GM12878 (cell line): ENCODE measurements around the gene CDR2L. TPM values are rescaled to one million over a fixed set of nuclear protein-coding genes. Genes with fewer than 3 reads are reported as not detected.
A peak's percentile ranks its signal among the peaks of the same experiment; 100 is the strongest.

Source experiments
- ATAC-seq: fragments of 200-7000 bp; cut with Tn5 transposase; 3 replicates; pipeline ENCODE4 v1.9.1; 2020; ENCODE audit warnings: mild to moderate bottlenecking, moderate library complexity
- BruUV-seq: library from RNA; stranded (reverse); fragments of 400-500 nt; replicated peaks from 2 replicates; lab custom pipeline; 2021; lab: Mats Ljungman, UMichigan
- CTCF ChIA-PET: fragments of 300-600 bp; sonication (Branson Sonifier 250); formaldehyde crosslinking; extraction: SDS; loops from one replicate; lab custom pipeline; 2021; ENCODE audit warnings: inconsistent platforms; lab: Yijun Ruan, JAX
- POLR2A ChIA-PET: fragments of 350-600 bp; formaldehyde crosslinking; extraction: SDS; loops from one replicate; lab custom pipeline; 2021; ENCODE audit warnings: inconsistent platforms; lab: Charles Lee
- RAD21 ChIA-PET: fragments of 300-600 bp; sonication (Branson Sonifier 250); formaldehyde crosslinking; loops from one replicate; lab custom pipeline; 2023; ENCODE audit warnings: antibody characterized with exemption; ENCODE audit not compliant: unreplicated experiment; lab: Charles Lee
- SMC1A ChIA-PET: fragments of 300-600 bp; sonication (Branson Sonifier 250); formaldehyde crosslinking; loops from one replicate; lab custom pipeline; 2023; ENCODE audit not compliant: unreplicated experiment, uncharacterized antibody; lab: Charles Lee
- DNase-seq: peaks from one replicate; pipeline ENCODE4 v3.0.0-alpha.2; 2011; ENCODE audit warnings: low read depth, low spot score
- FAIRE-seq: peaks from 3 replicates; lab custom pipeline; 2011; peaks lifted over from hg19 to GRCh38; lab: Jason Lieb, UNC
- H2AFZ ChIP-seq: 2 replicates; pipeline ENCODE4 v1.6.0; 2011; ENCODE audit warnings: low read depth, low read length, control low read depth; ENCODE audit not compliant: control insufficient read depth
- H3K27ac ChIP-seq: 2 replicates; pipeline ENCODE4 v1.5.1; 2011; ENCODE audit warnings: control low read depth; ENCODE audit not compliant: control insufficient read depth, insufficient read depth
- H3K27me3 ChIP-seq, 2 experiments: replicated peaks in 1 of 2; 2 replicates each; pipeline versions ENCODE4 v1.6.0 to v1.6.1; 2011; ENCODE audit warnings: low read length in 1 of 2; ENCODE audit not compliant: control insufficient read depth in 2 of 2, insufficient read depth in 2 of 2
- H3K36me3 ChIP-seq, 2 experiments: 2 replicates each; pipeline ENCODE4 v1.5.1; 2011; ENCODE audit warnings: low read length in 1 of 2; ENCODE audit not compliant: control insufficient read depth in 2 of 2, insufficient read depth in 2 of 2
- H3K4me1 ChIP-seq: 2 replicates; pipeline ENCODE4 v1.6.1; 2011; ENCODE audit warnings: mild to moderate bottlenecking, low read length, moderate library complexity, mixed read lengths; ENCODE audit not compliant: control insufficient read depth, insufficient read depth
- H3K4me2 ChIP-seq: 2 replicates; pipeline ENCODE4 v1.6.0; 2011; ENCODE audit warnings: control low read depth; ENCODE audit not compliant: control insufficient read depth, insufficient read depth
- H3K4me3 ChIP-seq: fragments of 200-600 bp; sonication (generic); 2 replicates; pipeline ENCODE4 v1.5.1; 2016
- H3K79me2 ChIP-seq: 2 replicates; pipeline ENCODE4 v1.6.0; 2011; ENCODE audit warnings: low read length; ENCODE audit not compliant: control insufficient read depth, insufficient read depth
- H3K9ac ChIP-seq: 2 replicates; pipeline ENCODE4 v1.8.0; 2011; ENCODE audit warnings: low read length, control low read depth, mixed read lengths; ENCODE audit not compliant: control insufficient read depth, insufficient read depth
- H3K9me3 ChIP-seq: replicated peaks from 3 replicates; pipeline ENCODE4 v1.5.1; 2011; ENCODE audit warnings: mild to moderate bottlenecking, low read length; ENCODE audit not compliant: control insufficient read depth, insufficient read depth
- H4K20me1 ChIP-seq: 2 replicates; pipeline ENCODE4 v1.6.0; 2011; ENCODE audit not compliant: control insufficient read depth, insufficient read depth
- BHLHE40 ChIP-seq, 2 experiments: fragments of 450-650 bp in 1 of 2; IDR thresholded peaks; 2 replicates each; pipeline ENCODE4 v1.6.1; 2011 to 2017; ENCODE audit warnings: low read depth in 2 of 2, borderline replicate concordance in 1 of 2, improper control_type of control experiment in 1 of 2, low read length in 1 of 2, mild to moderate bottlenecking in 1 of 2
- EGR1 ChIP-seq, 2 experiments: IDR thresholded peaks; 1 replicate in 1 of 2; 2 replicates in 1 of 2; pipeline ENCODE4 v1.6.1; 2011 to 2012; ENCODE audit warnings: low read depth in 2 of 2, low read length in 2 of 2, borderline replicate concordance in 1 of 2, mild to moderate bottlenecking in 1 of 2, moderate library complexity in 1 of 2
- FOXM1 ChIP-seq: IDR thresholded peaks from 2 replicates; pipeline ENCODE4 v1.6.1; 2012; ENCODE audit warnings: low read depth, mild to moderate bottlenecking, inconsistent platforms, low read length, moderate library complexity
- MYB ChIP-seq: fragments of 150-350 bp; IDR thresholded peaks from 2 replicates; pipeline ENCODE4 v1.6.1; 2014; ENCODE audit warnings: mild to moderate bottlenecking, low read depth, low read length, borderline replicate concordance
- RAD21 ChIP-seq: IDR thresholded peaks from 2 replicates; pipeline ENCODE4 v1.6.1; 2011; ENCODE audit warnings: mild to moderate bottlenecking, low read depth, low read length, moderate library complexity; ENCODE audit not compliant: insufficient read depth
- RELA ChIP-seq: fragments of 450-650 bp; IDR thresholded peaks from 2 replicates; pipeline ENCODE4 v1.8.0; 2014; ENCODE audit warnings: borderline replicate concordance; ENCODE audit not compliant: partially characterized antibody
- SUZ12 ChIP-seq: fragments of 200-600 bp; sonication (generic); IDR thresholded peaks from one replicate; pipeline ENCODE4 v1.6.1; 2018; ENCODE audit warnings: antibody characterized with exemption, mild to moderate bottlenecking; ENCODE audit not compliant: unreplicated experiment
- WGBS: methylation state at CpG from one replicate; pipeline ENCODE4 v1.1.6; 2016; ENCODE audit warnings: low lambda C conversion rate; ENCODE audit not compliant: insufficient replicate concordance, insufficient coverage; ENCODE audit errors: missing lambda C conversion rate; 5-methylcytosine and 5-hydroxymethylcytosine counted together
- in situ Hi-C: fragments of 300-500 bp; cut with MboI; formaldehyde crosslinking; loops from 9 replicates; pipeline ENCODE4 v1.14.3; 2018; ENCODE audit warnings: mixed read lengths
- intact Hi-C: fragments of 100-400 bp; cut with micrococcal nuclease; formaldehyde crosslinking; loops from one replicate; pipeline ENCODE4 v1.14.2; 2022; ENCODE audit not compliant: unreplicated experiment
- polyA plus RNA-seq, 11 experiments: library from polyadenylated mRNA; depleted of rRNA in 4 of 11; unstranded in 6 of 11; stranded (reverse) in 5 of 11; fragments of >200 nt; fragmentation: Nextera tagmentation in 4 of 11; fragmentation: Illumina TruSeq in 1 of 11; extraction: Ambion mirVana in 4 of 11; extraction: Trizol in 1 of 11; gene quantifications; 1 replicate in 1 of 11; 2 replicates in 10 of 11; pipeline versions ENCODE4 v1.2.1 to v1.2.3, GENCODE V29; 2011 to 2016; ENCODE audit warnings: inconsistent platforms in 2 of 11, missing spikeins in 2 of 11, low read depth in 1 of 11
- total RNA-seq, 4 experiments: library from RNA; depleted of rRNA in 3 of 4; stranded (reverse); fragments of >200 nt in 3 of 4; fragmentation: Illumina TruSeq in 1 of 4; extraction: Trizol in 1 of 4; gene quantifications; 2 replicates each; pipeline versions ENCODE4 v1.2.1 to v1.2.3, GENCODE V29; 2013 to 2021

Gene CDR2L
- total and polyA plus RNA-seq, 10 of the 15 experiments (the other 5 are each of a cell fraction or from before 2014, with no cell fraction given) = 0.03 to 0.18 (median 0.04) TPM; not detected in 6

- intact Hi-C loops = no loop called here
These were observed 15.7 kb upstream of the CDR2L start for GRCh38 chr17:74971842-74972106.

DNA sequence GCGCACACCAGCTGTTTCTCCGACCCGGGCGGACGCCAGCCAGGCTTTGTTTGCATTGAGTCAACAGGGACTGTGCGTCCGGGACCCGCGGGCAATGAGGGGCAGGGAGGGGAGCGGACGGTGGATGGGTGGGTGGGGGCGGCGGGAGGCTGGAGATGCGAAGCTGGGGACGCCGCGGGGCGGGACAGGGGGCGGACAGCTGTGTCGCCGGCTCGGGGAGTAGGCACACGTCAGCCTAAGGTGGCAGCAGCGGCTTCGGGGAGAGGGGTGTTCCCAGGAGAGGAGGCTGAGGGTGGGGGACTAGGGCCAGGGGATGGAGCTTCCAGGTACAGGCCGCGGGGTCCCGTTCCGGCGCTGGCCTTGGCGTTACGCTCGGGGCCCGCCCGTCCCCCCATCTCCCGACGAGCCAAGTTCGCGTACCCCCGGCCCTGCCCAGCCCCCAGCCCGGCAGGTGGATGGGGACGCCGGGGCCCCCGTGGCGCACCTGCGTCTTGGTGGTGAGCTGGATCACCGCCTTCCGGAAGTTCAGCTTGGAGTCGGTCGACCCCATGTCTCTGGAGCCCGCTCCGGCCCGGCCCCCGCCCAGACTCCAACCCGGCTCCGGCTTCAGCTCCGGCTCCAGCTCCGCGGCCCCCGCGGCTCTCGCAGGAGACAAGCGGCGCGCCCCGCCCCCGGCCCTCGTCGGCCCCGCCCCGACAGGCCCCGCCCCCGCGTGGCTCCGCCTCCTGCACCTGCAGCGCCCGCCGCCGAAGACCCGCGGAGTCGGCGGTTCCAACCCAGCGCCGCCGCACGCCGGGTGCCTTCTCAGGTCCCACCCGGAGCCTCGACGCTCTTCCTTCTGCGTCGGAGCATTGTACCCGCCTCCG, 15.1 kb upstream of the CDR2L start, which contains the start of gene HID1:
Gene HID1, minus strand, starts transcription at position 653 of the 866 bp plus-strand sequence. Its CDS starts 103 bp downstream, at position 550.
- no peak for FAIRE-seq
- intact Hi-C loops (no loop called here), in situ Hi-C loops (no loop called here)
- CTCF ChIA-PET = interaction anchor here (1.2 to 12.7 kb wide), 3 partner anchors 10 to 41 kb away, joined by 4 to 92 read pairs (median 5); partner anchors contain the start of gene MRPL58
- H3K79me2 ChIP-seq = no peaks in the 10 kb centered on the region
- SMC1A ChIA-PET = interaction anchor here (1.7 kb wide), 1 partner anchor 11 kb away, joined by 6 read pairs; no protein-coding TSS in a partner anchor
- H4K20me1 ChIP-seq = no peaks in the 10 kb centered on the region
- TF ChIP-seq SUZ12 (peak; percentile 37), MYB (no peak), EGR1 (IDR thresholded peaks at IDR 0.05; ENCODE audit: borderline replicate concordance in 1 of 2, low read depth in 2 of 2, low read length in 2 of 2) (peak in 1 of 2 experiments; percentile 43; a peak in 1 of 3 replicates), BHLHE40 (IDR thresholded peaks at IDR 0.05; ENCODE audit: borderline replicate concordance in 1 of 2, low read depth in 2 of 2, low read length in 1 of 2) (peak in 1 of 2 experiments; percentile 45; a peak in 1 of 4 replicates)
- 0 out of 2 replicates have a peak within 1 kb of the TSS, but pooled peaks have one; percentile 55 for H3K4me3 ChIP-seq
- no peak for DNase-seq
- no peaks in the 10 kb centered on the region for H3K4me1 ChIP-seq
- WGBS = 9% methylated on average over 15 of the region's 95 CpGs
- H3K27me3 ChIP-seq = peaks cover 7 to 11% of the 10 kb centered on the region in 2 experiments; a peak in 3 of 4 replicates
- peak; percentile 90 for ATAC-seq
- H3K9me3 ChIP-seq = no peaks in the 10 kb centered on the region
- no TSS peak for BruUV-seq
- RAD21 ChIA-PET = interaction anchor here (1.0 to 1.6 kb wide), 2 partner anchors 11 to 41 kb away, joined by 3 to 6 read pairs; no protein-coding TSS in a partner anchor
- H3K9ac ChIP-seq = no peak within 1 kb of the TSS
- H2AFZ ChIP-seq = peak within 1 kb of the TSS; percentile 28
- peak within 1 kb of the TSS; percentile 83 for H3K4me2 ChIP-seq
- POLR2A ChIA-PET = interaction anchor here (0.6 to 1.5 kb wide), 2 partner anchors 11 to 149 kb away, joined by 3 read pairs; no protein-coding TSS in a partner anchor
- no peak within 1 kb of the TSS for H3K27ac ChIP-seq
- no peaks in the 10 kb centered on the region for H3K36me3 ChIP-seq

More at GRCh38 chr17:74971842-74972106, 15.7 kb upstream of the CDR2L start:
- no peak overlapping the region for H3K9ac ChIP-seq
- no peaks in the 10 kb centered on the region for H3K9me3 ChIP-seq
- WGBS = 28% methylated on average over 9 of the region's 9 CpGs
- ChIA-PET SMC1A (interaction anchor here (0.6 kb wide), 1 partner anchor 61 kb away, joined by 3 read pairs; no protein-coding TSS in a partner anchor), POLR2A (interaction anchor here (1.5 kb wide), 1 partner anchor 11 kb away, joined by 3 read pairs; no protein-coding TSS in a partner anchor), RAD21 (interaction anchor here (1.6 kb wide), 1 partner anchor 11 kb away, joined by 6 read pairs; no protein-coding TSS in a partner anchor), CTCF (interaction anchor here (12.7 kb wide), 1 partner anchor 9 kb away, joined by 92 read pairs; no protein-coding TSS in a partner anchor)
- no peaks in the 10 kb centered on the region for H4K20me1 ChIP-seq
- H3K4me3 ChIP-seq = no peak overlapping the region
- peaks cover 7 to 11% of the 10 kb centered on the region in 2 experiments; a peak in 3 of 4 replicates for H3K27me3 ChIP-seq
- no peaks in the 10 kb centered on the region for H3K4me1 ChIP-seq
- no peak for DNase-seq
- in situ Hi-C loops = no loop called here
- peak; percentile 18; the same call in 1 of the 3 replicates for ATAC-seq
- no peaks in the 10 kb centered on the region for H3K79me2 ChIP-seq
- no peak overlapping the region for H2AFZ ChIP-seq
- TF ChIP-seq RAD21 (no peak), FOXM1 (no peak), RELA (no peak)
- no peaks in the 10 kb centered on the region for H3K36me3 ChIP-seq
- BruUV-seq = no TSS peak
- no peak overlapping the region for H3K4me2 ChIP-seq
- FAIRE-seq = no peak
- no peak overlapping the region for H3K27ac ChIP-seq
